IMR-90 (cell line): ENCODE measurements around the gene MGA. TPM values are rescaled to one million over a fixed set of nuclear protein-coding genes. Genes with fewer than 3 reads are reported as not detected.

ENCODE experiments used
- CTCF ChIP-seq: conservative IDR thresholded peaks from 2 replicates; pipeline ENCODE4 v1.5.1; 2012; ENCODE audit warnings: mild to moderate bottlenecking, low read depth, low read length, improper control_type of control experiment
- MAFK ChIP-seq: IDR thresholded peaks from 2 replicates; pipeline ENCODE4 v1.6.1; 2012; ENCODE audit warnings: low read depth, low read length, improper control_type of control experiment
- MAZ ChIP-seq: IDR thresholded peaks from 2 replicates; pipeline ENCODE4 v1.6.1; 2012; ENCODE audit warnings: low read depth, mild to moderate bottlenecking, low read length, improper control_type of control experiment, moderate library complexity, borderline replicate concordance
- RFX5 ChIP-seq: IDR thresholded peaks from 2 replicates; pipeline ENCODE4 v1.8.0; 2012; ENCODE audit warnings: low read depth, mild to moderate bottlenecking, low read length, moderate library complexity
- polyA plus RNA-seq, 3 experiments: library from polyadenylated mRNA; depleted of rRNA; stranded (reverse); fragments of >200 nt; gene quantifications; 2 replicates each; pipeline ENCODE4 v1.2.3, GENCODE V29; 2012; ENCODE audit warnings: low replicate concordance in 1 of 3
- total RNA-seq: library from RNA; depleted of rRNA; stranded (reverse); fragments of >200 nt; gene quantifications from 2 replicates; pipeline ENCODE4 v1.2.3, GENCODE V29; 2012

The MGA gene
- total and polyA plus RNA-seq, 2 of the 4 experiments (the other 2 are of a cell fraction), result 3.2 to 38.0 TPM

- no peak for TF ChIP-seq CTCF
- TF ChIP-seq MAFK, result no peak
- TF ChIP-seq MAZ, result no peak
- no peak for TF ChIP-seq RFX5
Measured at GRCh38 chr15:41810651-41811431, 150.6 kb downstream of the MGA start (continued).
